HepG2 (cell line): Measurements from ENCODE around the gene DLG5. TPM values are rescaled to one million over a fixed set of nuclear protein-coding genes. Genes with fewer than 3 reads are reported as not detected.

Experiments used
- ARNT ChIP-seq: fragments of 450-650 bp; IDR thresholded peaks from 2 replicates; pipeline ENCODE4 v1.6.1; 2017
- CHD2 ChIP-seq: IDR thresholded peaks from 2 replicates; pipeline ENCODE4 v1.6.1; 2011; ENCODE audit warnings: low read depth, low read length, improper control_type of control experiment
- DPF2 ChIP-seq: sonication (generic); formaldehyde crosslinking; IDR thresholded peaks from 2 replicates; pipeline ENCODE4 v1.4.0; 2020; ENCODE audit warnings: mild to moderate bottlenecking, low read depth, missing genetic modification reagents, borderline replicate concordance
- GABPA ChIP-seq, 2 experiments: IDR thresholded peaks; 2 replicates each; pipeline ENCODE4 v1.6.1; 2011 to 2016; ENCODE audit warnings: low read depth in 2 of 2, low read length in 1 of 2, missing biosample characterization in 1 of 2, missing genetic modification characterization in 1 of 2
- IKZF4 ChIP-seq: sonication (generic); formaldehyde crosslinking; IDR thresholded peaks from 2 replicates; pipeline ENCODE4 v1.5.1; 2020; ENCODE audit warnings: borderline replicate concordance, mild to moderate bottlenecking, low read depth, missing genetic modification reagents; ENCODE audit errors: not compliant biosample characterization
- PHF21A ChIP-seq: sonication (generic); formaldehyde crosslinking; IDR thresholded peaks from 2 replicates; pipeline ENCODE4 v1.5.0; 2020; ENCODE audit warnings: mild to moderate bottlenecking, missing genetic modification reagents
- PRMT3 ChIP-seq: sonication (generic); formaldehyde crosslinking; IDR thresholded peaks from 2 replicates; pipeline ENCODE4 v1.8.1; 2022; ENCODE audit warnings: low read depth, mild to moderate bottlenecking, moderate library complexity, missing genetic modification reagents, borderline replicate concordance
- SMC3 ChIP-seq: IDR thresholded peaks from 2 replicates; pipeline ENCODE4 v1.6.1; 2011; ENCODE audit warnings: low read length, improper control_type of control experiment
- SP1 ChIP-seq, 2 experiments: fragments of 450-650 bp in 1 of 2; sonication (generic) in 1 of 2; formaldehyde crosslinking in 1 of 2; IDR thresholded peaks; 2 replicates each; pipeline versions ENCODE4 v1.4.0 to v1.6.1; 2016 to 2020; ENCODE audit warnings: missing genetic modification reagents in 1 of 2
- SRF ChIP-seq: IDR thresholded peaks from 2 replicates; pipeline ENCODE4 v1.6.1; 2011; ENCODE audit warnings: mild to moderate bottlenecking, low read depth, low read length, moderate library complexity
- ZNF564 ChIP-seq: sonication (generic); formaldehyde crosslinking; IDR thresholded peaks from 2 replicates; pipeline ENCODE4 v1.8.1; 2023; ENCODE audit warnings: mild to moderate bottlenecking, missing genetic modification reagents
- ZNF572 ChIP-seq: sonication (generic); formaldehyde crosslinking; IDR thresholded peaks from 2 replicates; pipeline ENCODE4 v1.5.1; 2020; ENCODE audit warnings: mild to moderate bottlenecking, missing genetic modification reagents
- ZNF709 ChIP-seq: sonication (generic); formaldehyde crosslinking; IDR thresholded peaks from 2 replicates; pipeline ENCODE4 v1.5.0; 2020; ENCODE audit warnings: mild to moderate bottlenecking, missing genetic modification reagents
- ZNF781 ChIP-seq: sonication (generic); formaldehyde crosslinking; IDR thresholded peaks from 2 replicates; pipeline ENCODE4 v1.5.1; 2020; ENCODE audit warnings: borderline replicate concordance, mild to moderate bottlenecking, missing genetic modification reagents; ENCODE audit errors: not compliant biosample characterization
- ZNF816 ChIP-seq: sonication (generic); formaldehyde crosslinking; IDR thresholded peaks from 2 replicates; pipeline ENCODE4 v1.8.0; 2022; ENCODE audit warnings: missing genetic modification reagents, mild to moderate bottlenecking, borderline replicate concordance
- polyA plus RNA-seq, 8 experiments: library from polyadenylated mRNA; depleted of rRNA in 3 of 8; stranded (reverse) in 7 of 8; unstranded in 1 of 8; fragments of >200 nt; fragmentation: Illumina TruSeq in 4 of 8; extraction: Trizol in 4 of 8; gene quantifications; 2 replicates each; pipeline versions ENCODE4 v1.2.1 to v1.2.3, GENCODE V29; 2011 to 2016; ENCODE audit warnings: low read depth in 4 of 8, missing spikeins in 1 of 8, mixed read lengths in 1 of 8; ENCODE audit not compliant: insufficient read depth in 1 of 8
- total RNA-seq, 5 experiments: library from RNA; depleted of rRNA; stranded (reverse); fragments of >200 nt; fragmentation: Illumina TruSeq; extraction: Trizol; gene quantifications; 2 replicates each; pipeline ENCODE4 v1.2.3, GENCODE V29; 2016; ENCODE audit warnings: low read depth in 1 of 5
- TF ChIP-seq, protein P1 (sequence below), 2 experiments: sonication (generic) in 1 of 2; formaldehyde crosslinking in 1 of 2; IDR thresholded peaks; 2 replicates each; pipeline versions ENCODE4 v1.4.0 to v1.6.1; 2016 to 2020; ENCODE audit warnings: borderline replicate concordance in 1 of 2, low read depth in 1 of 2, mild to moderate bottlenecking in 1 of 2, missing genetic modification reagents in 1 of 2
- TF ChIP-seq, protein P2 (sequence below): sonication (generic); formaldehyde crosslinking; IDR thresholded peaks from 2 replicates; pipeline ENCODE4 v1.4.0; 2020; ENCODE audit warnings: missing genetic modification reagents
- TF ChIP-seq, protein P3 (sequence below): conservative IDR thresholded peaks from 2 replicates; pipeline ENCODE4 v1.6.1; 2018; ENCODE audit warnings: missing genetic modification reagents

The DLG5 gene
- total and polyA plus RNA-seq, 2 of the 13 experiments (the other 11 are each of a cell fraction or from before 2014, with no cell fraction given): 15.5 to 18.2 TPM

DNA sequence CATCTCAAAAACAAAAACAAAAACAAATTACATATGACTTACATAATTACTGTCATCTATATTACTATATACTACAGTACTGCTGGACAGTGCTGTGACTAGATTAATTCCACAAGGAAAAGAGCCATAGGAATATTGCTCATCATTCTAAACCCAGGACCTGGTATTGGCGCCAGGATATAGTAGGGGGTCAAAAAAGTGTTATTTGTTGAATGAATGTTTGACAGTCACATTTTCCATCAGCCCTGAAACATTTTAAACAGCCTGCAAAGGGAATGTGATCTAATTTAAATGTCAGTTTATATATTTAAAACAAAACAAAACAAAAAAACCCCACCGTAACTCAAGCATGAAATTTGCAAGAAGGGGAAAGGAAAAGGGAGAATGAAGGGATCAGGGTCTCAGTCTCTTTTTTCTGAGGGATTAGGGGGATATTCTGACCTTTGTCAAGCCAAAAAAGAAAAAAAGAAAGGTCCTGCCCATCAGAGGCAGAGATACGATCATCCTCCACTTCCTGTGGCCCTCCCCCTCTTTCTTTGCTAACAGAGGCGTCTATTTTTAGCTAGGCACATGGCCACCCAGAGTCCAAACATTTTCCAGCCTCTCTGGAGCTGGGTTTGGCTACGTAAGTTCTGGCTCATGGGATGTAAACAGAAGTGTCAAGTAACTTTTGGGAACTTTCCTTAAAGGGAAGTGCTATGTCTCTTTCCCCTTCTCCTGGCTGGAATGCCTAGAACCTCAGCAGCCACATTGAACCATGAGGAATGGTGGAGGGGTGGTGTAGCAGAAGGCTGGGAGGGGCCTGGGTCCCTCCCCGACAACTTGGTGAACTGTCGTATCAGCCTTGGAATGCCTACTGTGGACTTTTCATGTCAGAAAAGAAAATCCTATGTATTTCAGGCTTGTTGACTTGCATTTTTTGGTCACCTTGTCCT, 44.6 kb upstream of the DLG5 start (continued):
- 0 out of 2 replicates have a peak, but pooled peaks have one; percentile 21 for TF ChIP-seq ZNF564 (CRISPR knock-in tag)
- no peak for TF ChIP-seq SP1 (IDR thresholded peaks at IDR 0.05)
- peak; percentile 22 for TF ChIP-seq SP1 (CRISPR knock-in tag; IDR thresholded peaks at IDR 0.05)
- TF ChIP-seq, protein P1, sequence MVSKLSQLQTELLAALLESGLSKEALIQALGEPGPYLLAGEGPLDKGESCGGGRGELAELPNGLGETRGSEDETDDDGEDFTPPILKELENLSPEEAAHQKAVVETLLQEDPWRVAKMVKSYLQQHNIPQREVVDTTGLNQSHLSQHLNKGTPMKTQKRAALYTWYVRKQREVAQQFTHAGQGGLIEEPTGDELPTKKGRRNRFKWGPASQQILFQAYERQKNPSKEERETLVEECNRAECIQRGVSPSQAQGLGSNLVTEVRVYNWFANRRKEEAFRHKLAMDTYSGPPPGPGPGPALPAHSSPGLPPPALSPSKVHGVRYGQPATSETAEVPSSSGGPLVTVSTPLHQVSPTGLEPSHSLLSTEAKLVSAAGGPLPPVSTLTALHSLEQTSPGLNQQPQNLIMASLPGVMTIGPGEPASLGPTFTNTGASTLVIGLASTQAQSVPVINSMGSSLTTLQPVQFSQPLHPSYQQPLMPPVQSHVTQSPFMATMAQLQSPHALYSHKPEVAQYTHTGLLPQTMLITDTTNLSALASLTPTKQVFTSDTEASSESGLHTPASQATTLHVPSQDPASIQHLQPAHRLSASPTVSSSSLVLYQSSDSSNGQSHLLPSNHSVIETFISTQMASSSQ (IDR thresholded peaks at IDR 0.05; ENCODE audit: low read depth): no peak
- TF ChIP-seq, protein P1 (CRISPR knock-in tag; IDR thresholded peaks at IDR 0.05; ENCODE audit: borderline replicate concordance): peak; percentile 74; the same call in 1 of the 2 replicates
- TF ChIP-seq ZNF816 (CRISPR knock-in tag): no peak
- TF ChIP-seq, protein P2, sequence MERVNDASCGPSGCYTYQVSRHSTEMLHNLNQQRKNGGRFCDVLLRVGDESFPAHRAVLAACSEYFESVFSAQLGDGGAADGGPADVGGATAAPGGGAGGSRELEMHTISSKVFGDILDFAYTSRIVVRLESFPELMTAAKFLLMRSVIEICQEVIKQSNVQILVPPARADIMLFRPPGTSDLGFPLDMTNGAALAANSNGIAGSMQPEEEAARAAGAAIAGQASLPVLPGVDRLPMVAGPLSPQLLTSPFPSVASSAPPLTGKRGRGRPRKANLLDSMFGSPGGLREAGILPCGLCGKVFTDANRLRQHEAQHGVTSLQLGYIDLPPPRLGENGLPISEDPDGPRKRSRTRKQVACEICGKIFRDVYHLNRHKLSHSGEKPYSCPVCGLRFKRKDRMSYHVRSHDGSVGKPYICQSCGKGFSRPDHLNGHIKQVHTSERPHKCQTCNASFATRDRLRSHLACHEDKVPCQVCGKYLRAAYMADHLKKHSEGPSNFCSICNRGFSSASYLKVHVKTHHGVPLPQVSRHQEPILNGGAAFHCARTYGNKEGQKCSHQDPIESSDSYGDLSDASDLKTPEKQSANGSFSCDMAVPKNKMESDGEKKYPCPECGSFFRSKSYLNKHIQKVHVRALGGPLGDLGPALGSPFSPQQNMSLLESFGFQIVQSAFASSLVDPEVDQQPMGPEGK (CRISPR knock-in tag): peak; percentile 39
- no peak for TF ChIP-seq ARNT
- TF ChIP-seq IKZF4 (CRISPR knock-in tag): no peak
- TF ChIP-seq DPF2 (CRISPR knock-in tag): peak; percentile 64; the same call in 1 of the 2 replicates
- TF ChIP-seq SMC3: no peak
- peak; percentile 87 for TF ChIP-seq ZNF781 (CRISPR knock-in tag)
- TF ChIP-seq GABPA (IDR thresholded peaks at IDR 0.05; ENCODE audit: low read depth, low read length): no peak
- TF ChIP-seq GABPA (CRISPR knock-in tag; IDR thresholded peaks at IDR 0.05; ENCODE audit: low read depth): peak; percentile 75
- peak; percentile 64; the same call in 1 of the 2 replicates for TF ChIP-seq ZNF572 (CRISPR knock-in tag)
- TF ChIP-seq CHD2: no peak
- TF ChIP-seq PRMT3 (CRISPR knock-in tag): no peak
- peak; percentile 68 for TF ChIP-seq SRF
- TF ChIP-seq, protein P3, sequence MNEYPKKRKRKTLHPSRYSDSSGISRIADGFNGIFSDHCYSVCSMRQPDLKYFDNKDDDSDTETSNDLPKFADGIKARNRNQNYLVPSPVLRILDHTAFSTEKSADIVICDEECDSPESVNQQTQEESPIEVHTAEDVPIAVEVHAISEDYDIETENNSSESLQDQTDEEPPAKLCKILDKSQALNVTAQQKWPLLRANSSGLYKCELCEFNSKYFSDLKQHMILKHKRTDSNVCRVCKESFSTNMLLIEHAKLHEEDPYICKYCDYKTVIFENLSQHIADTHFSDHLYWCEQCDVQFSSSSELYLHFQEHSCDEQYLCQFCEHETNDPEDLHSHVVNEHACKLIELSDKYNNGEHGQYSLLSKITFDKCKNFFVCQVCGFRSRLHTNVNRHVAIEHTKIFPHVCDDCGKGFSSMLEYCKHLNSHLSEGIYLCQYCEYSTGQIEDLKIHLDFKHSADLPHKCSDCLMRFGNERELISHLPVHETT: no peak
- TF ChIP-seq PHF21A (CRISPR knock-in tag): peak; percentile 73; the same call in 1 of the 2 replicates
- no peak for TF ChIP-seq ZNF709
